T-helper 1 cell (primary cell): ENCODE measurements around the gene ADSS2.

Source experiments
- DNase-seq, 5 donors: peaks; one replicate each; pipeline ENCODE4 v3.0.0-alpha.2; 2012 to 2020

The ADSS2 gene

GRCh38 chr1:244445320-244446181 lies 6.2 kb downstream of the ADSS2 start:
- DNase-seq = no peak

GRCh38 chr1:244444854-244445253 lies 6.9 kb downstream of the ADSS2 start:
- no peak for DNase-seq

GRCh38 chr1:244442850-244443249 lies 8.9 kb downstream of the ADSS2 start:
- no peak for DNase-seq

- DNase-seq = no peak
These were observed 12.2 kb downstream of the ADSS2 start for GRCh38 chr1:244439391-244440032.

GRCh38 chr1:244437086-244437468 lies 14.6 kb downstream of the ADSS2 start:
- no peak for DNase-seq

- no peak for DNase-seq
These were observed 15.2 kb downstream of the ADSS2 start for GRCh38 chr1:244436336-244437085.

GRCh38 chr1:244435562-244436205 lies 16.0 kb downstream of the ADSS2 start:
- peak in 1 of 5 donors; percentile 16 for DNase-seq

GRCh38 chr1:244431166-244431565 lies 20.5 kb downstream of the ADSS2 start:
- DNase-seq = no peak

GRCh38 chr1:244429818-244430217 lies 21.9 kb downstream of the ADSS2 start:
- no peak for DNase-seq

GRCh38 chr1:244427647-244428046 lies 24.1 kb downstream of the ADSS2 start:
- DNase-seq = no peak

- no peak for DNase-seq
These were observed 26.9 kb downstream of the ADSS2 start for GRCh38 chr1:244424649-244425334.

- no peak for DNase-seq
These were observed 29.5 kb downstream of the ADSS2 start for GRCh38 chr1:244422174-244422573.

- DNase-seq = no peak
These were observed 32.7 kb downstream of the ADSS2 start for GRCh38 chr1:244419024-244419423.

GRCh38 chr1:244414543-244414942 lies 37.2 kb downstream of the ADSS2 start:
- DNase-seq = no peak

- no peak for DNase-seq
These were observed 38.0 kb downstream of the ADSS2 start for GRCh38 chr1:244413736-244414135.

GRCh38 chr1:244412176-244412575 lies 39.5 kb downstream of the ADSS2 start:
- no peak for DNase-seq

GRCh38 chr1:244409701-244410100 lies 42.0 kb downstream of the ADSS2 start:
- DNase-seq = peak in 1 of 5 donors; percentile 15

GRCh38 chr1:244406337-244406736 lies 45.4 kb downstream of the ADSS2 start:
- no peak for DNase-seq

GRCh38 chr1:244405856-244406255 lies 45.9 kb downstream of the ADSS2 start:
- no peak for DNase-seq

GRCh38 chr1:244403431-244403830 lies 48.3 kb downstream of the ADSS2 start:
- no peak for DNase-seq

- DNase-seq = no peak
These were observed 50.7 kb downstream of the ADSS2 start for GRCh38 chr1:244400974-244401373.

- no peak for DNase-seq
These were observed 54.6 kb downstream of the ADSS2 start for GRCh38 chr1:244397131-244397530.
